Skeletal muscle tissue (tissue), 4 donors: ENCODE measurements around the gene MIPEP. TPM values are rescaled to one million over a fixed set of nuclear protein-coding genes. Genes with fewer than 3 reads are reported as not detected.
A peak's percentile ranks its signal among the peaks of the same experiment; 100 is the strongest.
"Not testable (repeated sequence)": the region's sequence is repeated elsewhere in the genome, so short reads cannot be mapped to it uniquely, and the experiment has no call there.

Experiments
- H3K27ac ChIP-seq: one replicate; pipeline ENCODE4 v1.7.0; 2013; ENCODE audit warnings: mild to moderate bottlenecking, low read depth, low read length, inconsistent platforms
- H3K27me3 ChIP-seq, 3 donors: one replicate each; pipeline ENCODE4 v1.7.0; 2013; ENCODE audit warnings: low read length in 3 of 3; ENCODE audit not compliant: control insufficient read depth in 3 of 3, insufficient read depth in 3 of 3
- H3K36me3 ChIP-seq, 3 donors: one replicate each; pipeline ENCODE4 v1.7.0; 2013; ENCODE audit warnings: low read length in 3 of 3; ENCODE audit not compliant: control insufficient read depth in 3 of 3, insufficient read depth in 3 of 3
- H3K4me1 ChIP-seq, 3 donors: one replicate each; pipeline ENCODE4 v1.7.0; 2013; ENCODE audit warnings: low read length in 3 of 3, mild to moderate bottlenecking in 3 of 3; ENCODE audit not compliant: control insufficient read depth in 3 of 3, insufficient read depth in 3 of 3
- H3K4me3 ChIP-seq, 3 donors: one replicate each; pipeline ENCODE4 v1.7.0; 2013; ENCODE audit warnings: low read length in 3 of 3
- H3K9ac ChIP-seq, 3 donors: one replicate each; pipeline ENCODE4 v1.7.0; 2013; ENCODE audit warnings: low read length in 3 of 3, mild to moderate bottlenecking in 3 of 3, moderate library complexity in 2 of 3, low read depth in 1 of 3
- H3K9me3 ChIP-seq, 3 donors: one replicate each; pipeline ENCODE4 v1.7.0; 2013; ENCODE audit warnings: low read length in 3 of 3; ENCODE audit not compliant: control insufficient read depth in 3 of 3
- total RNA-seq: library from RNA; depleted of rRNA; stranded (reverse); fragments of >200 nt; gene quantifications from one replicate; pipeline ENCODE4 v1.2.3, GENCODE V29; 2014
- donor health status: Osteomylitis.

Gene MIPEP
- total RNA-seq, 1 donor from 2014 or later, result 13.6 TPM

- not testable (repeated sequence) for H3K9ac ChIP-seq, H3K27me3 ChIP-seq, H3K4me3 ChIP-seq, H3K9me3 ChIP-seq, H3K27ac ChIP-seq, H3K36me3 ChIP-seq, H3K4me1 ChIP-seq
Observed at GRCh38 chr13:23893791-23894190, 4.6 kb upstream of the MIPEP start.

GRCh38 chr13:23889615-23890607 is 711 bp upstream of the MIPEP start:
- Histone ChIP-seq H3K27me3 (no peaks in the 10 kb centered on the region), H3K9ac (peak overlapping the region; percentile 60 to 71 (median 63)), H3K27ac (peak overlapping the region; percentile 46), H3K4me1 (peaks cover 9 to 20% (median 15%) of the 10 kb centered on the region in 3 donors), H3K36me3 (peaks cover 0 to 2% (median 0%) of the 10 kb centered on the region in 3 donors), H3K9me3 (no peaks in the 10 kb centered on the region), H3K4me3 (peak overlapping the region; percentile 60 to 95 (median 88))

GRCh38 chr13:23884361-23884760 is 4.8 kb downstream of the MIPEP start:
- H3K4me1 ChIP-seq, result peaks cover 12 to 16% (median 13%) of the 10 kb centered on the region in 3 donors
- H3K27me3 ChIP-seq, H3K9ac ChIP-seq, H3K36me3 ChIP-seq, H3K9me3 ChIP-seq, H3K27ac ChIP-seq, H3K4me3 ChIP-seq: not testable (repeated sequence)

GRCh38 chr13:23883255-23883654 is 5.9 kb downstream of the MIPEP start:
- Histone ChIP-seq H3K9me3 (no peaks in the 10 kb centered on the region), H3K4me1 (peaks cover 6 to 10% (median 8%) of the 10 kb centered on the region in 3 donors), H3K36me3 (peaks cover 0 to 17% (median 8%) of the 10 kb centered on the region in 3 donors), H3K9ac (no peak overlapping the region), H3K27me3 (no peaks in the 10 kb centered on the region), H3K4me3 (no peak overlapping the region), H3K27ac (no peak overlapping the region)

- H3K9ac ChIP-seq, H3K9me3 ChIP-seq, H3K4me3 ChIP-seq, H3K27ac ChIP-seq, H3K27me3 ChIP-seq, H3K4me1 ChIP-seq: not testable (repeated sequence)
- H3K36me3 ChIP-seq, result peaks cover 0 to 20% (median 8%) of the 10 kb centered on the region in 3 donors
Observed at GRCh38 chr13:23881402-23881800, 7.8 kb downstream of the MIPEP start.

GRCh38 chr13:23880493-23881401 is 8.5 kb downstream of the MIPEP start:
- not testable (repeated sequence) for H3K9me3 ChIP-seq, H3K4me1 ChIP-seq, H3K4me3 ChIP-seq, H3K27ac ChIP-seq, H3K9ac ChIP-seq, H3K27me3 ChIP-seq
- peaks cover 0 to 20% (median 8%) of the 10 kb centered on the region in 3 donors for H3K36me3 ChIP-seq

- Histone ChIP-seq H3K27ac (no peak overlapping the region), H3K36me3 (peaks cover 0 to 13% (median 3%) of the 10 kb centered on the region in 3 donors), H3K9ac (no peak overlapping the region), H3K9me3 (no peaks in the 10 kb centered on the region), H3K4me3 (no peak overlapping the region), H3K4me1 (peaks cover 2 to 3% (median 2%) of the 10 kb centered on the region in 3 donors), H3K27me3 (no peaks in the 10 kb centered on the region)
Observed at GRCh38 chr13:23877286-23877685, 11.9 kb downstream of the MIPEP start.

- no peaks in the 10 kb centered on the region for H3K9me3 ChIP-seq
Observed at GRCh38 chr13:23876265-23876664, 12.9 kb downstream of the MIPEP start.

GRCh38 chr13:23871616-23872220 is 17.5 kb downstream of the MIPEP start:
- Histone ChIP-seq H3K27ac (no peak overlapping the region), H3K36me3 (peaks cover 0 to 6% (median 4%) of the 10 kb centered on the region in 3 donors), H3K4me3 (no peak overlapping the region), H3K9ac (no peak overlapping the region), H3K27me3 (no peaks in the 10 kb centered on the region), H3K9me3 (no peaks in the 10 kb centered on the region), H3K4me1 (peaks cover 3 to 8% (median 5%) of the 10 kb centered on the region in 3 donors)

More at GRCh38 chr13:23876265-23876664, 12.9 kb downstream of the MIPEP start:
- no peak overlapping the region for H3K9ac ChIP-seq
- H3K4me1 ChIP-seq, result peaks cover 0 to under 1% (median under 1%) of the 10 kb centered on the region in 3 donors
- peaks cover 0 to 13% (median 3%) of the 10 kb centered on the region in 3 donors for H3K36me3 ChIP-seq
- H3K27me3 ChIP-seq, result no peaks in the 10 kb centered on the region
- no peak overlapping the region for H3K4me3 ChIP-seq
- H3K27ac ChIP-seq, result no peak overlapping the region
